ENCODE data around the gene SLC25A4.

DNA sequence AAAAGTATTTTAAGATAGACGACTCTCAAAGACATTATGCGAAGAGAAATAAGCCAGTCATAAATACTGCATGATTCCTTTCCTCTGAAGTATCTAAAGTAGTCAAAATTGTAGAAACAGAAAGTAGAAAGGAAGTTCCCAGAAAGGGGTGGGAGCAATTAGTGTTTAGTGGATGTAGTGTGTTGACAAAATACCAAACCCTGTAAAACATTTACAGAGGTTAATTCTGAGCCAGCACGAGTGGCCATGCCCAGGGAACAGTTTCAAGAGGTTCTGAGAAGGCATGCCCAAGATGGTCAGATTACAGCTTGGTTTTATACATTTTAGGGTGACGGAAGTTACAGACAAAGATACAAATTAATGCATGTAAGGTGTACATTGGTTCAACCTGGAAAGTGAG, 34.4 kb upstream of the SLC25A4 start:
- TF ChIP-seq, protein P1, sequence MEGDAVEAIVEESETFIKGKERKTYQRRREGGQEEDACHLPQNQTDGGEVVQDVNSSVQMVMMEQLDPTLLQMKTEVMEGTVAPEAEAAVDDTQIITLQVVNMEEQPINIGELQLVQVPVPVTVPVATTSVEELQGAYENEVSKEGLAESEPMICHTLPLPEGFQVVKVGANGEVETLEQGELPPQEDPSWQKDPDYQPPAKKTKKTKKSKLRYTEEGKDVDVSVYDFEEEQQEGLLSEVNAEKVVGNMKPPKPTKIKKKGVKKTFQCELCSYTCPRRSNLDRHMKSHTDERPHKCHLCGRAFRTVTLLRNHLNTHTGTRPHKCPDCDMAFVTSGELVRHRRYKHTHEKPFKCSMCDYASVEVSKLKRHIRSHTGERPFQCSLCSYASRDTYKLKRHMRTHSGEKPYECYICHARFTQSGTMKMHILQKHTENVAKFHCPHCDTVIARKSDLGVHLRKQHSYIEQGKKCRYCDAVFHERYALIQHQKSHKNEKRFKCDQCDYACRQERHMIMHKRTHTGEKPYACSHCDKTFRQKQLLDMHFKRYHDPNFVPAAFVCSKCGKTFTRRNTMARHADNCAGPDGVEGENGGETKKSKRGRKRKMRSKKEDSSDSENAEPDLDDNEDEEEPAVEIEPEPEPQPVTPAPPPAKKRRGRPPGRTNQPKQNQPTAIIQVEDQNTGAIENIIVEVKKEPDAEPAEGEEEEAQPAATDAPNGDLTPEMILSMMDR (IDR thresholded peaks at IDR 0.05; ENCODE audit: insufficient read depth, low read depth, low read length) = no peak
- TF ChIP-seq EZH2 (IDR thresholded peaks at IDR 0.05; ENCODE audit: insufficient read depth, low read length) = no peak
